GM19099 (cell line): Measurements from ENCODE around the gene PARP12.

Experiments
- POLR2A ChIP-seq: IDR thresholded peaks from 3 replicates; pipeline ENCODE4 v1.6.1; 2011; ENCODE audit warnings: low read depth; ENCODE audit not compliant: insufficient read length; ENCODE audit errors: extremely low read depth

PARP12 gene

GRCh38 chr7:140028311-140028710 lies 34.4 kb downstream of the PARP12 start:
- no peak for TF ChIP-seq POLR2A

DNA sequence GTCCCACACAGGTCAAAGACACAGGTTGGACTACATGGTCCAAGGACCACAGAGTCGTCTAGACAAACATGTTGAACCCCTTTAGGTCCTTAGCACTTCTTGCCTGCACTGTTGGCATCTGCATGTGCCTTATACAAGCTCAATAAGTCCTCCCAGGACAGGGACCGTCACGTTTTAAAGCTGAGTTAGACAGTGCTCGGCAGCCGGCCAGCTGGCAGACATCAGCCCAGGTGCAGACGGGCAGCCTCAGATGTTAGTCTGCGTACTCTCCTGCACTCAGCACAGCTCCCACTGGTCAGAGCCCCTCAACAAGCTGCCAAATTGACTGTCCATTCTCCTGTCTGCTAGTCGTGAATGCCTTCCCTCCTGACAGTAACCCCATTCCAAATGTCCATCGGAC lies 34.9 kb downstream of the PARP12 start:
- no peak for TF ChIP-seq POLR2A

GRCh38 chr7:140026935-140027334 lies 35.8 kb downstream of the PARP12 start:
- TF ChIP-seq POLR2A, result no peak

DNA sequence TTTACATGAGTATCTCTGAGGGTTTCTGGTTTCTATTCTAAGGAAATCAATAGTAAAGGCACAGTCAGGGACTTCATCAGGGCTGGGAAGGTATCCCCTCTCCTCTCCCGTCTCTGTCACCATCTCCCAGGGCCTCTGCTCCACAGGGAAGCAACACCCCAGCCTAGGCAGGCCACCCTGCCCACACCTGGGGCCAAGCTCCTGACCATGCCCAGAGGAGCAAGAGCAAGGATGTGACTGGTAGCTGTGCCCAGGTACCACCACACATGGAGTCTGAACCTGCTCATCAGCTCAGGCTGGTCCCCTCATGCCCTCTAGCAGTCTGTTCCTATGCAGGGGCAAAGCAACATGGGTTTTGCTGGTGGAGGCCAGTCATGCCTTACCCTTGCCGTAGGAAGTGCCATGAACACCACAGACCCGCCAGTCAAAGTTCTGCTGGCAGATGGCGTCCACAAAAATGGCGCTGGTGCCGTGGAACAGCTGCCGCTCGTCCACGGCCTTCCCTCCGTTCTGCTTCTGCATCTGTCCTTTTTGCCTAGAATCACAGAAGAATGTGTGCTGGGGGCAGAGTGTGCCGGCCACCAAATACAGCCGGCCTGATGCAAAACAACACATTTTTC lies 36.8 kb downstream of the PARP12 start:
- TF ChIP-seq POLR2A, result no peak

DNA sequence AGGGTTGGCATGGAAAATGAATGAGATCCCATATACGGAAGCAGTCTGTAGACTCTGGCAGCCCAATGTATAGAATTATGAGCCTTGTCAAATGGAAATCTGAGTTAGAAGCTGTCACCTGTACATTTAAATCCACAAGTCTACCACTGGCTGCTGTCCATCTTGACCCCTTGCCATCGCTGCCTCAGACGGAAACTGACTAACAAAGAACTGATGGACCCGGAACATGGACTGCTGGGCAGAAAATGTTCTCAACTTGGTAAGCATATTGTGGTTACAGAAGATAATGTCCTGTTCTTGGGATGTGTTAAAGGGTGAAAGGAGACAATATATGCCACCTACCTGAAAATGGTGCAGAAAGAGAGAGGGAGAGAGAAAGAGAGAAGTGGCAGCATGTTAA lies 37.5 kb downstream of the PARP12 start:
- TF ChIP-seq POLR2A, result no peak

GRCh38 chr7:140024585-140024984 lies 38.2 kb downstream of the PARP12 start:
- no peak for TF ChIP-seq POLR2A

DNA sequence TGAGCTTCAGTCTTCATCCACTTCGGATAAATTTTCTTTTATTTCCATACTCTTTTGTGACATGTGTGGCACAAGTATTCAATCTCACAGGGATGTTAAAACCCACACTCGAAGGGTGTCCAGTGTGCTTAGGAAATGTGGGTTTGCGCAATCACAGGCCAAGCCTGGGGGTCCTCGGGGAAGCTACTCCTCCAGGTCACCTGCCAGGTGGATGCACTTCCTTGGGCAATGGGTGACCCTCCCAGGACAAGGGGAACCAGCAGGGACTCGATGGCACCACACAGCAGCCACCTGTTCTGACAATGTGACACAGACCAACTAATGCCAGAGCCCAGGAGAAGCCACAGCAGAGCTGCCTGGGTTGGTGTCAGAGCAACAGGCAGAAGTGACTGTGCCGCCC lies 39.0 kb downstream of the PARP12 start:
- no peak for TF ChIP-seq POLR2A

- no peak for TF ChIP-seq POLR2A
Observed at GRCh38 chr7:140022582-140023211, 40.1 kb downstream of the PARP12 start.

DNA sequence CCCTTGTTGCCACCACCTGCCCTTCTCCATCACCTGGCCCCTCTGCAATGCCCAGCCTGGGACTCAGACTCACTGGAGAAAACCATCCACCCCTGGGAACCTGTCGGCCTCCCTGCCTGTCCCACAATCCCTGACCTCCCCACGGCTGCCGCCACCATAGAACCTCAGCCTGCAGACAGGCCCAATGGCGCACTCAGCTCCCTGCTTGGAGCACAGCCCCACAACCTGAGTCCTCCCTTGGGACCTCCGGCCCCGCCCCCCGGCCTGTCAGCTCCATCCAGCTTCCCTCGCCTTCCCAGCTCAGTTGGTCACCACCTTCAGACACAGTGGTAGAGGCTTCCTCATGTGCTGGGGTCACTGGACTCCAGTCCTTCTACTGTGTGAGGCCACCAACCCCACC lies 41.1 kb downstream of the PARP12 start:
- TF ChIP-seq POLR2A, result no peak

- TF ChIP-seq POLR2A, result no peak
Observed at GRCh38 chr7:140019606-140020005, 43.1 kb downstream of the PARP12 start.

DNA sequence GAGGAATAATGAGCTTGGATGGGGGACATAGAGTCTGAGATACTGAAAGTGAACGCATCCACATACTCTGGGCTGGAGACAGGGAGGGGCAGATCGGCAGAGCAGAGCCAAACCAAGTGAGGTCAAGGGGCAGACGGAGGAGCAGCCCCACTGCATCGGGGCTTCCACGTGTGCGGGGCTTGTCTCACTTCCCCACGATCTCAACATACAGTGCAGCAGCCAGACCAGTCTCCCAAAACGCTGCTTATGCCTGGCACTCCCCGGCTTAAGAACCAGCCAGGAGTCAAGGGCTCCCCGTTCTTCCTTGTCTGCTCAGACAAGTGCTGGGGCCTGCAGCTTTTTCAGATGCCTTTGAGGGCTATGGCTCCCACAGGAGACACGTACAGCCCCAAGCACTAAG lies 43.6 kb downstream of the PARP12 start:
- no peak for TF ChIP-seq POLR2A

DNA sequence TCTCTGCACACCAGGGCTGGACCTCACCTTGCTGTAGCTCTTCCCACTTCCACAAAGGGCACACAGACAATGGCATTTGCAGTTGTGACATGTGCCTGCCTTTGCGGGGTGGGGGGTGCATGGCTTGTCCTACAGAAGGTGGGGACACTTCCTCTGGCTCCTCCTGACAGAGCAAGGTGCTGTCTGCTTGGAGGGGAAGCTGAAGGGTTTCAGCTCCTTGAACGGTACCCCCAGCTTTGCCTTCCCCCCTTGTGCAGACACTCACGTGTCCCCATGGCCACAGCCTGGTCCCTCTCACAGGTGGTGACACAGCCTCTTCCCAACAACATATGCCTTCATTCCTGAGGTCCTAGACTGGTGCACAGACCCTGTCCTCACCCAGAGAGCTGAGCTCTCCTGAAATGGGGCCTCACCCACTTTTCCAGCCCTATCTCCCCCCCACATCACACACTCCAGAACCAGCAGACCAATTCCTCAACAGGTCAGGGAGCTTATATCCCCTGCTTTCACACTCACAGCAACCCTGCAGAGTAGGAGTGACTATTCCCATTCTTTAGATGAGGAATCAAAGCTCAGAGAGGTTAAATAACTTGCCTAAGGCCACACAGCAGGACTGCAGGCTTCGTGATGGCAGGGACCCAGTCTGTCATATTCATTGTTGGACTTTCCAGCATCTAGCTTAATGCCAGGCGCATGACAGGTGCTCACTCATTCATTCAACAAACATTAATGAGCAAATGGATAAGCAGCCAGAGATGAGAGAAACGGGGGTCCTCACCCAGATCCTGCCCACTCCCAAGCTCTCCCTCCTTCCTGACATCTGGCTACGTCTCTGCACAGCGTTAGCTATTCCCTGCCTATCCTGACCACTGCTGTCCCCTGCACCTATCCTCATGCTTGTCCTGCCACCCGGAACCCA lies 44.4 kb downstream of the PARP12 start:
- no peak for TF ChIP-seq POLR2A

GRCh38 chr7:140017543-140017942 lies 45.2 kb downstream of the PARP12 start:
- TF ChIP-seq POLR2A, result no peak

- no peak for TF ChIP-seq POLR2A
Observed at GRCh38 chr7:140017034-140017433, 45.7 kb downstream of the PARP12 start.

DNA sequence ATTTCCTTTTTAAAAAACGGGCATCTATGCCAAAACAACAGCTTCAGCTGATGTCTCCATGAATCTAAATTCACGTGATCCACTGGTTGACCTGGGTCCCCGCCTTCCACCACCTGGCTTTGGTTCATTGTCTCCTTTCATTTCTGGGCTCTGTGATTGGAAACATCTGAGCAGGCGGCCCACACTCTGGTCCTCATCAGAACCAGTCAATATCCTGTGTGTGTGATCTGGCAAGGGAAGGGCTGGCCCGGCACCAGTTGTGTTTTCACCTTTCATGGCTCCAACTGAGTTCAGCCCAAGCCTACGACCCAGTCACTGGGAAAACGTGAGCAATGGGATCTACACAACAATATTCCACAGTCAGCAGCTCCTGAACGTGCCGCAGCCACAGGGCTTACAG lies 46.2 kb downstream of the PARP12 start:
- no peak for TF ChIP-seq POLR2A

GRCh38 chr7:140015471-140015970 lies 47.2 kb downstream of the PARP12 start:
- TF ChIP-seq POLR2A, result no peak

- TF ChIP-seq POLR2A, result no peak
Observed at GRCh38 chr7:140014123-140014522, 48.6 kb downstream of the PARP12 start.

DNA sequence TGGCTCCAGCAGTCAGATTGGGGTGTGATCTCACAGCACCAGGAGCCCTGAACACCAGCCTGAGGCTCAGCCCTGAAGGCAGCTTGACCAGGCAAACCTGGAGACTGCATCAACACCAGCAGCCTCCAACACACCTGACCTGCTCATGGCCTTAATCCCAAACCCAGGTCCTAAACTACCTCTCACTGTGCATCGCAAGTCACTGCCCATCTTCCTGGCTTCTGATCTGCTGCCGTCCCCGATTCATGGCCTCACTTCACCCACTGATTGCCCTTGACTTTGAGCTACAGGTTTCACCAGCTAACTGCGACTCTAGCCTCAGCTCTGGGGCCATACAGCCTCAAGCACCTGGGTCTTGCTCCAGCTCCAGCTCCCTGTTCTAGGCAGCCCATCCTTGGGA lies 49.1 kb downstream of the PARP12 start:
- TF ChIP-seq POLR2A, result no peak
